Keratinocyte (primary cell): ENCODE measurements around the gene KCNJ13. TPM values are rescaled to one million over a fixed set of nuclear protein-coding genes. Genes with fewer than 3 reads are reported as not detected.

Source experiments
- DNase-seq: peaks from one replicate; pipeline ENCODE4 v3.0.0-alpha.2; 2011; ENCODE audit warnings: low read depth, missing footprints, low spot score
- FAIRE-seq: peaks from 2 replicates; lab custom pipeline; 2011; peaks lifted over from hg19 to GRCh38; lab: Jason Lieb, UNC
- H2AFZ ChIP-seq: 2 replicates; pipeline ENCODE4 v1.6.0; 2012; ENCODE audit warnings: low read length, control low read depth, inconsistent platforms; ENCODE audit not compliant: control insufficient read depth
- H3K27ac ChIP-seq: 2 replicates; pipeline ENCODE4 v1.5.1; 2011; ENCODE audit warnings: low read length; ENCODE audit not compliant: control insufficient read depth, insufficient read depth
- H3K27me3 ChIP-seq: 3 replicates; pipeline ENCODE4 v1.6.0; 2011; ENCODE audit warnings: low read length; ENCODE audit not compliant: control insufficient read depth, insufficient read depth; ENCODE audit errors: extremely low read depth
- H3K36me3 ChIP-seq, 2 experiments: 2 replicates in 1 of 2; 3 replicates in 1 of 2; pipeline ENCODE4 v1.5.1; 2011; ENCODE audit warnings: low read length in 2 of 2, mild to moderate bottlenecking in 1 of 2; ENCODE audit not compliant: control insufficient read depth in 2 of 2, insufficient read depth in 2 of 2; ENCODE audit errors: extremely low read depth in 1 of 2
- H3K4me1 ChIP-seq: 3 replicates; pipeline ENCODE4 v1.5.1; 2011; ENCODE audit warnings: low read length; ENCODE audit not compliant: control insufficient read depth, insufficient read depth; ENCODE audit errors: extremely low read depth
- H3K4me2 ChIP-seq: 3 replicates; pipeline ENCODE4 v1.6.0; 2011; ENCODE audit warnings: low read depth, low read length; ENCODE audit not compliant: control insufficient read depth, insufficient read depth; ENCODE audit errors: extremely low read depth
- H3K4me3 ChIP-seq, 3 experiments: fragments of 200-600 bp in 1 of 3; sonication (generic) in 1 of 3; 2 replicates in 2 of 3; 3 replicates in 1 of 3; pipeline ENCODE4 v1.5.1; 2011 to 2016; ENCODE audit warnings: low read length in 3 of 3, mild to moderate bottlenecking in 3 of 3, control low read depth in 2 of 3, inconsistent platforms in 1 of 3, low read depth in 1 of 3, mixed read lengths in 1 of 3, mixed run types in 1 of 3, moderate library complexity in 1 of 3; ENCODE audit not compliant: control insufficient read depth in 2 of 3, insufficient read depth in 2 of 3; ENCODE audit errors: extremely low read depth in 1 of 3
- H3K79me2 ChIP-seq: 2 replicates; pipeline ENCODE4 v1.6.0; 2012; ENCODE audit warnings: low read length; ENCODE audit not compliant: control insufficient read depth, insufficient read depth
- H3K9ac ChIP-seq: 3 replicates; pipeline ENCODE4 v1.6.0; 2011; ENCODE audit warnings: low read length; ENCODE audit not compliant: control insufficient read depth, insufficient read depth; ENCODE audit errors: extremely low read depth
- H3K9me1 ChIP-seq: 3 replicates; pipeline ENCODE4 v1.6.0; 2011; ENCODE audit warnings: low read length; ENCODE audit not compliant: control insufficient read depth, insufficient read depth; ENCODE audit errors: extremely low read depth
- H3K9me3 ChIP-seq: 2 replicates; pipeline ENCODE4 v1.5.1; 2012; ENCODE audit warnings: low read depth, low read length; ENCODE audit not compliant: control insufficient read depth
- H4K20me1 ChIP-seq: 3 replicates; pipeline ENCODE4 v1.6.0; 2011; ENCODE audit warnings: low read length; ENCODE audit not compliant: control insufficient read depth, insufficient read depth; ENCODE audit errors: extremely low read depth
- CTCF ChIP-seq, 3 experiments: IDR thresholded peaks in 1 of 3; conservative IDR thresholded peaks in 1 of 3; optimal IDR thresholded peaks in 1 of 3; 2 replicates in 2 of 3; 3 replicates in 1 of 3; pipeline versions ENCODE3 to v1.5.1; 2011; ENCODE audit warnings: low read length in 3 of 3, mild to moderate bottlenecking in 3 of 3, moderate library complexity in 2 of 3, control low read depth in 1 of 3, inconsistent platforms in 1 of 3; ENCODE audit not compliant: insufficient read depth in 2 of 3; ENCODE audit errors: extremely low read depth in 1 of 3
- EZH2 ChIP-seq: IDR thresholded peaks from one replicate; pipeline ENCODE4 v1.6.1; 2012; ENCODE audit warnings: inconsistent platforms, mild to moderate bottlenecking, low read length, moderate library complexity
- dilution Hi-C: fragments of 300-500 bp; cut with MboI; formaldehyde crosslinking; loops from one replicate; pipeline ENCODE4 v1.7.0; 2020; ENCODE audit warnings: low sequenced_read_pairs; ENCODE audit not compliant: extremely low pct_ligation_motif_present
- polyA plus RNA-seq, 5 experiments: library from polyadenylated mRNA; depleted of rRNA in 3 of 5; stranded (reverse) in 3 of 5; stranded (forward) in 1 of 5; unstranded in 1 of 5; fragments of >200 nt; gene quantifications; 1 replicate in 1 of 5; 2 replicates in 3 of 5; 3 replicates in 1 of 5; pipeline versions ENCODE4 v1.2.1 to v1.2.3, GENCODE V29; 2011 to 2012; ENCODE audit warnings: missing spikeins in 2 of 5, low read depth in 1 of 5, low replicate concordance in 1 of 5

The KCNJ13 gene
- polyA plus RNA-seq, 1 donor (not counting 4 experiments of a cell fraction or from before 2014, with no cell fraction given), result not detected

- TF ChIP-seq CTCF (optimal IDR thresholded peaks at IDR 0.05 in 1 of 3, IDR thresholded peaks at IDR 0.05 in 1 of 3, conservative IDR thresholded peaks at IDR 0.05 in 1 of 3; ENCODE audit: extremely low read depth in 1 of 3, insufficient read depth in 2 of 3, low read length in 3 of 3) (no peak), EZH2 (no peak)
- H3K9ac ChIP-seq, result no peak overlapping the region
- no peaks in the 10 kb centered on the region for H4K20me1 ChIP-seq
- H3K36me3 ChIP-seq, result peaks cover 8 to 22% of the 10 kb centered on the region in 2 experiments
- no peaks in the 10 kb centered on the region for H3K4me1 ChIP-seq
- dilution Hi-C loops, result no loop called here
- H3K9me1 ChIP-seq, result no peaks in the 10 kb centered on the region
- no peak for DNase-seq
- H2AFZ ChIP-seq, result no peak overlapping the region
- H3K4me2 ChIP-seq, result no peak overlapping the region
- no peaks in the 10 kb centered on the region for H3K79me2 ChIP-seq
- no peak overlapping the region for H3K27ac ChIP-seq
- no peaks in the 10 kb centered on the region for H3K27me3 ChIP-seq
- H3K4me3 ChIP-seq, result no peak overlapping the region
- no peak for FAIRE-seq
- no peaks in the 10 kb centered on the region for H3K9me3 ChIP-seq
Measured at GRCh38 chr2:232771870-232772269, 4.5 kb downstream of the KCNJ13 start.

GRCh38 chr2:232770207-232770606, 6.2 kb downstream of the KCNJ13 start:
- Histone ChIP-seq H3K9me3 (no peaks in the 10 kb centered on the region), H3K4me1 (no peaks in the 10 kb centered on the region), H3K27me3 (no peaks in the 10 kb centered on the region), H4K20me1 (no peaks in the 10 kb centered on the region), H3K9me1 (no peaks in the 10 kb centered on the region), H3K36me3 (peaks cover 11 to 18% of the 10 kb centered on the region in 2 experiments), H3K9ac (no peak overlapping the region), H3K79me2 (no peaks in the 10 kb centered on the region), H3K27ac (no peak overlapping the region), H3K4me2 (no peak overlapping the region), H2AFZ (no peak overlapping the region), H3K4me3 (no peak overlapping the region)
- dilution Hi-C loops, result no loop called here
- FAIRE-seq (no peak), DNase-seq (no peak)
- TF ChIP-seq CTCF (optimal IDR thresholded peaks at IDR 0.05 in 1 of 3, IDR thresholded peaks at IDR 0.05 in 1 of 3, conservative IDR thresholded peaks at IDR 0.05 in 1 of 3; ENCODE audit: extremely low read depth in 1 of 3, insufficient read depth in 2 of 3, low read length in 3 of 3) (no peak), EZH2 (no peak)
